ENCODE measurements around the gene CORIN. TPM values are rescaled to one million over a fixed set of nuclear protein-coding genes. Genes with fewer than 3 reads are reported as not detected.

CORIN gene
- polyA plus RNA-seq, 1 donor from 2014 or later = 0.25 TPM

DNA sequence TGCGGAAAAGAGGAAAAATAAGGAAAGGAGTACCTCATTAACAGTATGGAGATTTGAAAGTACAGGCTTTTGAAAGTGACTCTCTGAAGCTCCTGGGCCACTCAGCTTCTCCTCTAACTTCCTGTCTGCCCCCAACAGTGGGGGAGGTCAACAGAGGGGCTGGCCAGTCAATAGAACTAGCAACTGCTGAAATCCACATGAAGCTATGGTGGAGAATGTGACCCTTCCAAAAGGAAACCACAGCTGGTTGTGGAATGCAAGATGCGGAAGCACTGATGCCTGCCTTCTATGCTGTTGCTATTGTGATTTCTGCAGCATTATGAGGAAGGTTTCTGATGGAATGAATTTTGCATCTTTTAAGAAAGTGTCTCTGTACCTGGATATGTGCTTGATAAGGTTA lies 2.4 kb downstream of the CORIN start:
- H3K4me2 ChIP-seq (ENCODE audit: low read length) = no peak overlapping the region

DNA sequence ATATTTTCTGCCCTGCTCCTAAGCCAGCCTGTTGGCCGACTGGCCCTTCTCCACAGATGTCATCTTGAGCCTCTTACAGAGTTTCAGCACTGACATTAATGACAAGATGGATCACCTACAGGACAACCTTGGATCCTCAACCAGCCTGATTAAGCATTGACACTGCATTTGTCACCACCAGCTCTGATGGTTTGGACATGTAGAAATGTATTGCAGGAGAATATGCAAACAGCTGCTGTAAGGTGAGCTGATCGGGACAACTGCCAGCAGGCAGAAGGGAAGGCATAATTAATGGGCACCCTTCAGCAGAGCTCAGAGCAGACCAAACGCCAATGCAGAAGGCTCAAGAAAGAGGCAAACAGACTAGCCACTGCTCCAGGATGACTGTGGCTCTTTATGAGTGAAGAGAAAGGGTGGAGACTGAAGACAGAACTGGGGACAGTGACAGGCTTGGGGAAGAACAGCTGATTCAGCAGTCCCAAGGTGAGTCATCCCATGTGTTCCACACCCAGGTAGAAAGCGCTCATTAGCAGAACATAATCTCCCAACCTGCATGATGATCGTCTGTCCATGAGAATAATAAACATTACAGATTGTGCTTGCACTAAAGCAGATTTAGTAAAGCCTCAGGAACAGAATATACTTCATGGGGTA lies 6.7 kb downstream of the CORIN start:
- no peak overlapping the region for H3K4me3 ChIP-seq (ENCODE audit: low read length)
- H3K4me2 ChIP-seq (ENCODE audit: low read length) = no peak overlapping the region
- H3K9me3 ChIP-seq (ENCODE audit: low read length) = no peaks in the 10 kb centered on the region
- TF ChIP-seq CTCF (IDR thresholded peaks at IDR 0.05; ENCODE audit: poor library complexity, severe bottlenecking) = no peak
- TF ChIP-seq, protein P1, sequence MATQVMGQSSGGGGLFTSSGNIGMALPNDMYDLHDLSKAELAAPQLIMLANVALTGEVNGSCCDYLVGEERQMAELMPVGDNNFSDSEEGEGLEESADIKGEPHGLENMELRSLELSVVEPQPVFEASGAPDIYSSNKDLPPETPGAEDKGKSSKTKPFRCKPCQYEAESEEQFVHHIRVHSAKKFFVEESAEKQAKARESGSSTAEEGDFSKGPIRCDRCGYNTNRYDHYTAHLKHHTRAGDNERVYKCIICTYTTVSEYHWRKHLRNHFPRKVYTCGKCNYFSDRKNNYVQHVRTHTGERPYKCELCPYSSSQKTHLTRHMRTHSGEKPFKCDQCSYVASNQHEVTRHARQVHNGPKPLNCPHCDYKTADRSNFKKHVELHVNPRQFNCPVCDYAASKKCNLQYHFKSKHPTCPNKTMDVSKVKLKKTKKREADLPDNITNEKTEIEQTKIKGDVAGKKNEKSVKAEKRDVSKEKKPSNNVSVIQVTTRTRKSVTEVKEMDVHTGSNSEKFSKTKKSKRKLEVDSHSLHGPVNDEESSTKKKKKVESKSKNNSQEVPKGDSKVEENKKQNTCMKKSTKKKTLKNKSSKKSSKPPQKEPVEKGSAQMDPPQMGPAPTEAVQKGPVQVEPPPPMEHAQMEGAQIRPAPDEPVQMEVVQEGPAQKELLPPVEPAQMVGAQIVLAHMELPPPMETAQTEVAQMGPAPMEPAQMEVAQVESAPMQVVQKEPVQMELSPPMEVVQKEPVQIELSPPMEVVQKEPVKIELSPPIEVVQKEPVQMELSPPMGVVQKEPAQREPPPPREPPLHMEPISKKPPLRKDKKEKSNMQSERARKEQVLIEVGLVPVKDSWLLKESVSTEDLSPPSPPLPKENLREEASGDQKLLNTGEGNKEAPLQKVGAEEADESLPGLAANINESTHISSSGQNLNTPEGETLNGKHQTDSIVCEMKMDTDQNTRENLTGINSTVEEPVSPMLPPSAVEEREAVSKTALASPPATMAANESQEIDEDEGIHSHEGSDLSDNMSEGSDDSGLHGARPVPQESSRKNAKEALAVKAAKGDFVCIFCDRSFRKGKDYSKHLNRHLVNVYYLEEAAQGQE (IDR thresholded peaks at IDR 0.05; ENCODE audit: borderline replicate concordance) = no peak
- no peak for TF ChIP-seq EZH2 (IDR thresholded peaks at IDR 0.05; ENCODE audit: borderline replicate concordance, insufficient read depth, low read length, poor library complexity, severe bottlenecking)
- TF ChIP-seq RAD21 (conservative IDR thresholded peaks at IDR 0.05) = no peak
- no peak for TF ChIP-seq EP300 (conservative IDR thresholded peaks at IDR 0.05; ENCODE audit: poor library complexity, severe bottlenecking)
- TF ChIP-seq TAF1 (IDR thresholded peaks at IDR 0.05; ENCODE audit: low read depth) = no peak
- no peak overlapping the region for H2AFZ ChIP-seq (ENCODE audit: low read depth, low read length)
- H4K20me1 ChIP-seq (ENCODE audit: insufficient read depth) = no peaks in the 10 kb centered on the region
- no peaks in the 10 kb centered on the region for H3K36me3 ChIP-seq (ENCODE audit: insufficient read depth, low read length)
- H3K9ac ChIP-seq (ENCODE audit: low read length) = no peak overlapping the region
- H3F3A ChIP-seq (ENCODE audit: insufficient read depth, low read length, poor library complexity, severe bottlenecking) = no peaks in the 10 kb centered on the region
- H3K9me2 ChIP-seq (ENCODE audit: insufficient read depth, low read length) = no peaks in the 10 kb centered on the region
- H3K79me2 ChIP-seq (replicated peaks; ENCODE audit: insufficient read depth, low read length) = no peaks in the 10 kb centered on the region
- no peak overlapping the region for H3K27ac ChIP-seq (ENCODE audit: low read length)
- peaks cover 14% of the 10 kb centered on the region for H3K27me3 ChIP-seq (ENCODE audit: insufficient read depth, low read depth, low read length)

More for the DNA sequence above, 2.4 kb downstream of the CORIN start:
- Histone ChIP-seq H3K4me3 (ENCODE audit: low read length) (no peak overlapping the region), H3K27me3 (ENCODE audit: insufficient read depth, low read depth, low read length) (peaks cover 39% of the 10 kb centered on the region), H3K9me2 (ENCODE audit: insufficient read depth, low read length) (no peaks in the 10 kb centered on the region), H3F3A (ENCODE audit: insufficient read depth, low read length, poor library complexity, severe bottlenecking) (no peaks in the 10 kb centered on the region), H3K79me2 (replicated peaks; ENCODE audit: insufficient read depth, low read length) (no peaks in the 10 kb centered on the region), H3K9ac (ENCODE audit: low read length) (no peak overlapping the region), H2AFZ (ENCODE audit: low read depth, low read length) (no peak overlapping the region), H3K9me3 (ENCODE audit: low read length) (no peaks in the 10 kb centered on the region), H3K27ac (ENCODE audit: low read length) (no peak overlapping the region), H4K20me1 (ENCODE audit: insufficient read depth) (no peaks in the 10 kb centered on the region), H3K36me3 (ENCODE audit: insufficient read depth, low read length) (no peaks in the 10 kb centered on the region)
- TF ChIP-seq POLR2AphosphoS5 (IDR thresholded peaks at IDR 0.05) (no peak), EP300 (conservative IDR thresholded peaks at IDR 0.05; ENCODE audit: poor library complexity, severe bottlenecking) (no peak), EZH2 (IDR thresholded peaks at IDR 0.05; ENCODE audit: borderline replicate concordance, insufficient read depth, low read length, poor library complexity, severe bottlenecking) (no peak), SMC3 (conservative IDR thresholded peaks at IDR 0.05; ENCODE audit: poor library complexity) (no peak), MXI1 (conservative IDR thresholded peaks at IDR 0.05; ENCODE audit: poor library complexity, severe bottlenecking) (no peak), RAD21 (conservative IDR thresholded peaks at IDR 0.05) (no peak), TAF1 (IDR thresholded peaks at IDR 0.05; ENCODE audit: low read depth) (no peak), CTCF (IDR thresholded peaks at IDR 0.05; ENCODE audit: poor library complexity, severe bottlenecking) (no peak)
- TF ChIP-seq, protein P1 (IDR thresholded peaks at IDR 0.05; ENCODE audit: borderline replicate concordance) = no peak
